ENCODE results near the gene SLC66A1. TPM values are rescaled to one million over a fixed set of nuclear protein-coding genes. Genes with fewer than 3 reads are reported as not detected.

The SLC66A1 gene
- total RNA-seq, 1 donor from 2014 or later, result 4.8 TPM

DNA sequence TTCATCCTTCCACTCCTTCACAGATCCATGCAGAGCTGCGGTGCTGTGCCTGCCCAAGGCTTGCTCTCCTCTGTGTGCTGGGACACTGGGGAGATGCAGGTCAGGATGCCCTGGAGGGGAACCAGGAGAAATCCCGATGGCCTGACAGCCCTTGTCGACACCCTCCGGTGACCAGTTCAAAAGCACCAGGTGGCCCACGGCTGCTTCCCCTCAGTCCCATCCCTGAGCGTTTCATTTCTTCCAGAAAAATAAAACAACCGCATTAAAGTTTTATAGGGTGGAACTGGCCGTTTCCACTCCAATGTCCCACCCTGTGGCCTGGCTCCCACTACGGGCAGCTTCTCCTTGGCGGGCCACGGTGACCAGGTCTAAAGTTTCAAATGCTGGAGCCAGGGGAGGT lies 48.3 kb downstream of the SLC66A1 start:
- no peak overlapping the region for H3K27ac ChIP-seq
- Mint-ChIP-seq H3K4me3 (no peak overlapping the region), H3K4me1 (peaks cover 11% of the 10 kb centered on the region)

DNA sequence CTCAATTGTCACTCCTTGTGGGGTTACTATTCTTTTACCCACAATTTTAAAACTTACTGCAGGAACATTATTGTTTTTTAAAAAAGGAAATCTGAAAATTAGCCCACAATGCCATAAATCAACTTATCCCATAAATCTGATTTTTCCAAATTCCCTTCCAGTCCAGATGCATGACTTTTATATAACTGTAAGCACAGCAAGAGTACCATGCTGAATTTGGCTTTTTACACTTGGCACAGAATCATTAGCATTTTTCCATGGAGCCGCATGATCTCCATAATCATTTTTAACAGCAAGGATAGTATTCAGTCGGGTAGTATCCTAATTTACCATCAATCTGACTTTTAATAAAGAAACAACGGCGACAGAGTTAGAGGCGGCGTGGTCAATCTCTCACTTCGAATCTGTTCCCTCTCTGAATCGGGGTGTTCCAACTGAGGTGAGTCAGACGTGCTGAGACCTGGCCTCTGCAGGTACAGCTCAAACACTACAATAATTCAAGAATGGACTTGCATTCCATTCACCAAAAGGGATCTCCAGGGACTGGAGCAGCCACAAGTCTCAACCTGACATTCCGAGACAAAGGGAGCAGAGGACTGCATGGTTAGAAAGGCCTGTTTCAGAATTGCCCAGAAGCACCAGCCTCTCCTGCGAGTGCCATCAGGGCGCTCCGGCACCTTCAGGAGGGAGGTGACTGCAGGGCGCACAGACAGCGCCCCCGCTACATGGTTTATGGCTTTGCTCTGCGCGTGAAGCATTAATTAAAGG lies 48.9 kb downstream of the SLC66A1 start:
- H3K27ac ChIP-seq, result no peak overlapping the region
- H3K9me3 ChIP-seq (ENCODE audit: low read depth), result no peaks in the 10 kb centered on the region
- Mint-ChIP-seq H3K27me3 (ENCODE audit: insufficient read depth, low read depth) (no peaks in the 10 kb centered on the region), H3K4me3 (no peak overlapping the region), H3K36me3 (peaks cover 5% of the 10 kb centered on the region), H3K27ac (peak overlapping the region; percentile 85), H3K4me1 (peaks cover 11% of the 10 kb centered on the region), H3K9me3 (no peaks in the 10 kb centered on the region)
- H3K9ac ChIP-seq, result peak overlapping the region; percentile 32
- H3K36me3 ChIP-seq, result no peaks in the 10 kb centered on the region
- no peaks in the 10 kb centered on the region for H3K79me2 ChIP-seq (ENCODE audit: low read depth)
- peaks cover 5% of the 10 kb centered on the region for H3F3A ChIP-seq (ENCODE audit: low read depth)
- peaks cover 41% of the 10 kb centered on the region for H4K20me1 ChIP-seq (ENCODE audit: low read depth)
- H3K4me3 ChIP-seq, result no peak overlapping the region
- H3K27me3 ChIP-seq, result no peaks in the 10 kb centered on the region
- no peak for DNase-seq (ENCODE audit: low spot score)
- TF ChIP-seq EZH2 (IDR thresholded peaks at IDR 0.05), result no peak
- TF ChIP-seq, protein P1, sequence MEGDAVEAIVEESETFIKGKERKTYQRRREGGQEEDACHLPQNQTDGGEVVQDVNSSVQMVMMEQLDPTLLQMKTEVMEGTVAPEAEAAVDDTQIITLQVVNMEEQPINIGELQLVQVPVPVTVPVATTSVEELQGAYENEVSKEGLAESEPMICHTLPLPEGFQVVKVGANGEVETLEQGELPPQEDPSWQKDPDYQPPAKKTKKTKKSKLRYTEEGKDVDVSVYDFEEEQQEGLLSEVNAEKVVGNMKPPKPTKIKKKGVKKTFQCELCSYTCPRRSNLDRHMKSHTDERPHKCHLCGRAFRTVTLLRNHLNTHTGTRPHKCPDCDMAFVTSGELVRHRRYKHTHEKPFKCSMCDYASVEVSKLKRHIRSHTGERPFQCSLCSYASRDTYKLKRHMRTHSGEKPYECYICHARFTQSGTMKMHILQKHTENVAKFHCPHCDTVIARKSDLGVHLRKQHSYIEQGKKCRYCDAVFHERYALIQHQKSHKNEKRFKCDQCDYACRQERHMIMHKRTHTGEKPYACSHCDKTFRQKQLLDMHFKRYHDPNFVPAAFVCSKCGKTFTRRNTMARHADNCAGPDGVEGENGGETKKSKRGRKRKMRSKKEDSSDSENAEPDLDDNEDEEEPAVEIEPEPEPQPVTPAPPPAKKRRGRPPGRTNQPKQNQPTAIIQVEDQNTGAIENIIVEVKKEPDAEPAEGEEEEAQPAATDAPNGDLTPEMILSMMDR (IDR thresholded peaks at IDR 0.05), result no peak
- no peak for TF ChIP-seq EZH2phosphoT487 (IDR thresholded peaks at IDR 0.05)
- no peak overlapping the region for H3K4me2 ChIP-seq
- no peak overlapping the region for H2AFZ ChIP-seq (replicated peaks)
- H3K4me1 ChIP-seq, result peaks cover 4% of the 10 kb centered on the region

More for the DNA sequence above, 48.3 kb downstream of the SLC66A1 start:
- Histone ChIP-seq H2AFZ (replicated peaks) (no peak overlapping the region), H3K9me3 (ENCODE audit: low read depth) (no peaks in the 10 kb centered on the region), H3K9ac (peak overlapping the region; percentile 32), H3K36me3 (no peaks in the 10 kb centered on the region), H3K4me3 (no peak overlapping the region), H4K20me1 (ENCODE audit: low read depth) (peaks cover 41% of the 10 kb centered on the region), H3K79me2 (ENCODE audit: low read depth) (no peaks in the 10 kb centered on the region), H3K4me2 (no peak overlapping the region), H3F3A (ENCODE audit: low read depth) (peaks cover 5% of the 10 kb centered on the region), H3K27me3 (no peaks in the 10 kb centered on the region), H3K4me1 (peaks cover 4% of the 10 kb centered on the region)
- DNase-seq (ENCODE audit: low spot score), result no peak
- Mint-ChIP-seq H3K27ac (no peak overlapping the region), H3K9me3 (no peaks in the 10 kb centered on the region), H3K27me3 (ENCODE audit: insufficient read depth, low read depth) (no peaks in the 10 kb centered on the region), H3K36me3 (peaks cover 11% of the 10 kb centered on the region)
- TF ChIP-seq EZH2 (IDR thresholded peaks at IDR 0.05) (no peak), EZH2phosphoT487 (IDR thresholded peaks at IDR 0.05) (no peak)
- TF ChIP-seq, protein P1 (IDR thresholded peaks at IDR 0.05), result no peak

DNA sequence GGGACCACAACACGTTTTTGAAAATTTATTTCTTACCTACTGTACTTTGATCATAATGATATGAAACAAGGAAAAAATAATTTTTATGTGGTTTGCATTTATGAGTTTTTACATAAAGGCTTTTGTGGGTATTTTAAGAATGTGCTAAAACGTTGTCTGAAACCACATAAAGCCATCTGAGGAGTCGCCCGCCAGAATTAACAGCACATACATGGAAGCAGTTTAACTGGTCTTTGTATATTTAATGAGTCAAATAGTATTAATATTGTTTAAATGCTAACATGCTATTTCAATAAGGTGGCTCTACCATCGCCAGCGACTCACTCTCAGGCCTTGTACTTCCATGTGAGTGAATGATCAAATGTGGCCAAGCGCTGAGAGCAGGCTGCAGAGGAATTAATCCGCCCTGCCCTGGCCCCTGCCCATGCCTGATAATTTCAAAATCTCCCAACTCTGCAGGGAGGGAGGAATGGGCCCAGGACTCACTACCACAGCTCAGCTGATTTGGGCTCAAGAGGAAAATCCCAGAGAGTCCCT lies 49.6 kb downstream of the SLC66A1 start:
- DNase-seq (ENCODE audit: low spot score), result no peak
- H3K4me3 Mint-ChIP-seq, result no peak overlapping the region
- no peaks in the 10 kb centered on the region for H3K9me3 ChIP-seq (ENCODE audit: low read depth)
- H3K27ac Mint-ChIP-seq, result no peak overlapping the region
- no peak overlapping the region for H2AFZ ChIP-seq (replicated peaks)
- H3K36me3 Mint-ChIP-seq, result peaks cover 4% of the 10 kb centered on the region
- no peaks in the 10 kb centered on the region for H3K9me3 Mint-ChIP-seq
- peaks cover 6% of the 10 kb centered on the region for H3K4me1 ChIP-seq
- H3K27me3 ChIP-seq, result no peaks in the 10 kb centered on the region
- H3K4me3 ChIP-seq, result no peak overlapping the region
- H3K36me3 ChIP-seq, result no peaks in the 10 kb centered on the region
- peaks cover 5% of the 10 kb centered on the region for H3F3A ChIP-seq (ENCODE audit: low read depth)
- no peaks in the 10 kb centered on the region for H3K79me2 ChIP-seq (ENCODE audit: low read depth)
- no peaks in the 10 kb centered on the region for H3K27me3 Mint-ChIP-seq (ENCODE audit: insufficient read depth, low read depth)
- peaks cover 11% of the 10 kb centered on the region for H3K4me1 Mint-ChIP-seq
- TF ChIP-seq EZH2 (IDR thresholded peaks at IDR 0.05), result no peak
- no peak for TF ChIP-seq EZH2phosphoT487 (IDR thresholded peaks at IDR 0.05)
- TF ChIP-seq, protein P1 (IDR thresholded peaks at IDR 0.05), result no peak
- peaks cover 41% of the 10 kb centered on the region for H4K20me1 ChIP-seq (ENCODE audit: low read depth)
- H3K9ac ChIP-seq, result no peak overlapping the region
- no peak overlapping the region for H3K27ac ChIP-seq
- no peak overlapping the region for H3K4me2 ChIP-seq
